ENCODE data around the gene TRAF3IP3.
"Not testable (repeated sequence)": the region's sequence is repeated elsewhere in the genome, so short reads cannot be mapped to it uniquely, and the experiment has no call there.

TRAF3IP3 gene

DNA sequence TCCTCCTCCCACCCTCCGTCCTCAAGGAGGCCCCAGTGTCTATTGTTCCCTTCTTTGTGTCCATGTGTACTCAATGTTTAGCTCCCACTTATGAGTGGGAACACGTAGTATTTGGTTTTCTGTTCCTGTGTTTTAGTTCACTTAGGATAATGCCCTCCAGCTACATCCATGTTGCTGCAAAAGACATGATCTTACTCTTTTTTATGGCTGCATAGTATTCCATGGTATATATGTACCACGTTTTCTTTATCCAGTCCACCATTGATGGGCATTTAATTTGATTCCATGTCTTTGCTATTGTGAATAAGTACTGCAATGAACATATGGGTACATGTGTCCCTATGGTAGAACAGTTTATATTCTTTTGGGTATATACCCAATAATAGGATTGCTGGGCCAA, 37.9 kb downstream of the TRAF3IP3 start:
- not testable (repeated sequence) for H2BK12ac ChIP-seq (ENCODE audit: low read length); H3K9me3 ChIP-seq (ENCODE audit: insufficient read depth, low read depth, low read length); H2BK120ac ChIP-seq (ENCODE audit: insufficient read depth, low read length, poor library complexity); H3K79me1 ChIP-seq (ENCODE audit: low read length); H3K27me3 ChIP-seq (ENCODE audit: insufficient read depth, low read length); DNase-seq; H3K14ac ChIP-seq (ENCODE audit: low read length); H3K23ac ChIP-seq (ENCODE audit: low read length); H3K4me2 ChIP-seq (ENCODE audit: low read length); H2BK5ac ChIP-seq (ENCODE audit: low read depth, low read length, poor library complexity); H3K79me2 ChIP-seq (ENCODE audit: control insufficient read depth, insufficient read depth, low read length, poor library complexity); H3K18ac ChIP-seq (ENCODE audit: low read length); H3K4me1 ChIP-seq (ENCODE audit: control insufficient read depth in 1 of 2, insufficient read depth in 2 of 2, low read length in 2 of 2); H4K91ac ChIP-seq (ENCODE audit: low read depth, low read length); H3K4me3 ChIP-seq (ENCODE audit: low read depth, low read length); H3K27ac ChIP-seq (ENCODE audit: low read depth, low read length); H4K12ac ChIP-seq (ENCODE audit: low read depth, low read length); H2AFZ ChIP-seq (ENCODE audit: insufficient read depth, low read length, poor library complexity); H2AK5ac ChIP-seq (ENCODE audit: low read length); H3K4ac ChIP-seq (ENCODE audit: low read depth, low read length); H3K9ac ChIP-seq (ENCODE audit: low read length); H4K8ac ChIP-seq (ENCODE audit: low read depth, low read length)
- WGBS (ENCODE audit: extremely low coverage, insufficient coverage, insufficient read length) = no CpG with 5 or more reads among the region's 3 CpGs
- peaks cover 27 to 40% of the 10 kb centered on the region in 2 experiments for H3K36me3 ChIP-seq (ENCODE audit: control insufficient read depth in 1 of 2, insufficient read depth in 2 of 2, low read length in 2 of 2)

- Histone ChIP-seq H4K12ac (ENCODE audit: low read depth, low read length) (no peak overlapping the region), H2BK5ac (ENCODE audit: low read depth, low read length, poor library complexity) (no peak overlapping the region), H3K79me2 (ENCODE audit: control insufficient read depth, insufficient read depth, low read length, poor library complexity) (no peaks in the 10 kb centered on the region), H4K91ac (ENCODE audit: low read depth, low read length) (no peak overlapping the region), H3K9me3 (ENCODE audit: insufficient read depth, low read depth, low read length) (no peaks in the 10 kb centered on the region), H3K9ac (ENCODE audit: low read length) (no peak overlapping the region), H2AK5ac (ENCODE audit: low read length) (no peak overlapping the region), H3K18ac (ENCODE audit: low read length) (peak overlapping the region; percentile 40), H2BK12ac (ENCODE audit: low read length) (no peak overlapping the region), H3K4me2 (ENCODE audit: low read length) (no peak overlapping the region), H3K36me3 (ENCODE audit: control insufficient read depth in 1 of 2, insufficient read depth in 2 of 2, low read length in 2 of 2) (peaks cover 20 to 22% of the 10 kb centered on the region in 2 experiments), H3K4me1 (ENCODE audit: control insufficient read depth in 1 of 2, insufficient read depth in 2 of 2, low read length in 2 of 2) (no peaks in the 10 kb centered on the region), H3K4ac (ENCODE audit: low read depth, low read length) (peak overlapping the region; percentile 58), H3K14ac (ENCODE audit: low read length) (no peak overlapping the region), H3K23ac (ENCODE audit: low read length) (no peak overlapping the region), H3K79me1 (ENCODE audit: low read length) (no peaks in the 10 kb centered on the region), H2BK120ac (ENCODE audit: insufficient read depth, low read length, poor library complexity) (no peak overlapping the region), H3K4me3 (ENCODE audit: low read depth, low read length) (no peak overlapping the region), H3K27ac (ENCODE audit: low read depth, low read length) (no peak overlapping the region), H3K27me3 (ENCODE audit: insufficient read depth, low read length) (no peaks in the 10 kb centered on the region), H4K8ac (ENCODE audit: low read depth, low read length) (no peak overlapping the region), H2AFZ (ENCODE audit: insufficient read depth, low read length, poor library complexity) (no peak overlapping the region)
- no peak for DNase-seq
- no CpG with 5 or more reads among the region's 9 CpGs for WGBS (ENCODE audit: extremely low coverage, insufficient coverage, insufficient read length)
These were observed 42.3 kb downstream of the TRAF3IP3 start for GRCh38 chr1:209797978-209798639.

DNA sequence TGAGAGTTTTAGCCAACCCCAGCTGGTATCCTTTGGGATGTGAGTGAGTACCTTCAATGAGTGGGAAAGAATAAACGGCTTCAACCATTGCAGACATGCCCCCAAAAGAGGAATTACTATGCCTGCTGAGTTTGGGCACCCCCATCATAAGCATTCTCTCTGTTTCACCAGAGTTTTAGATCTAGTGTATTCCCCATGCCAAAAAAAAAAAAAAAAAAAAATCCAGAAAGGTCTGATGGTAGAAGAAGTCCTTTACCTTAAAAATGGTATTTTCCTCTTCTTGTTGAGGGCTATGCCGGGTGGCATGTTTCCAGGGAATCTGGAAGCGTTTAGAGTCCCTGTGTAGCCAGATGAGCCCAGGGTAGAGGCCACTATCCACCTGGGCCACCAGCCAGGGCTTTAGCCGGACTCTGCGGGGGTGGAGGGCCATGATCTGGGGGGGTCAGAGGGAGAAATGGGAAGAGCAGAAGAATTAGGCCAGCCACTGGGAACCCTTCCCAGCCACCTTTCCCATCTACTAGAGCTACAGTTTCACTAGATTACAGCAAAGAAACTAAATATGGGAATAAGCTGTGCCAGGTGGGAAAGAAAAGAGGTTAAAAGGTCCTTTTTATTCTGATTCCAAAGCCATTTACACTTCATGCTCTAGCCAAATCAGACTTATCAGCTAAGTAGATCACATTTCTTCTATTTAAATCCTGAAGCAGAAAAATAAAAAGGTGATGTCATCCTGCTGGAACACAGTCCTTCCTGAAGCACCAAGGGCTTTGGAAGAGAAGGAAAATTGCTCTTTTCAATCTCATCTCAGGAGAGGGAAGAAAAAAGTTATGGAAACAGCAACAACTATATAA, 45.4 kb downstream of the TRAF3IP3 start:
- Histone ChIP-seq H3K14ac (ENCODE audit: low read length) (no peak overlapping the region), H3K4me3 (ENCODE audit: low read depth, low read length) (no peak overlapping the region), H3K18ac (ENCODE audit: low read length) (no peak overlapping the region), H3K27ac (ENCODE audit: low read depth, low read length) (no peak overlapping the region), H3K79me1 (ENCODE audit: low read length) (peaks cover 6% of the 10 kb centered on the region), H3K23ac (ENCODE audit: low read length) (no peak overlapping the region), H3K4me2 (ENCODE audit: low read length) (no peak overlapping the region), H4K8ac (ENCODE audit: low read depth, low read length) (no peak overlapping the region), H4K91ac (ENCODE audit: low read depth, low read length) (no peak overlapping the region), H3K4ac (ENCODE audit: low read depth, low read length) (no peak overlapping the region), H3K4me1 (ENCODE audit: control insufficient read depth in 1 of 2, insufficient read depth in 2 of 2, low read length in 2 of 2) (peaks cover 11 to 15% of the 10 kb centered on the region in 2 experiments), H2BK5ac (ENCODE audit: low read depth, low read length, poor library complexity) (no peak overlapping the region), H3K9me3 (ENCODE audit: insufficient read depth, low read depth, low read length) (no peaks in the 10 kb centered on the region), H2AK5ac (ENCODE audit: low read length) (no peak overlapping the region), H3K9ac (ENCODE audit: low read length) (no peak overlapping the region), H3K36me3 (ENCODE audit: control insufficient read depth in 1 of 2, insufficient read depth in 2 of 2, low read length in 2 of 2) (peaks cover 8 to 15% of the 10 kb centered on the region in 2 experiments), H4K12ac (ENCODE audit: low read depth, low read length) (no peak overlapping the region), H2BK12ac (ENCODE audit: low read length) (no peak overlapping the region), H3K79me2 (ENCODE audit: control insufficient read depth, insufficient read depth, low read length, poor library complexity) (peaks cover 14% of the 10 kb centered on the region), H2AFZ (ENCODE audit: insufficient read depth, low read length, poor library complexity) (no peak overlapping the region), H2BK120ac (ENCODE audit: insufficient read depth, low read length, poor library complexity) (no peak overlapping the region), H3K27me3 (ENCODE audit: insufficient read depth, low read length) (no peaks in the 10 kb centered on the region)
- WGBS (ENCODE audit: extremely low coverage, insufficient coverage, insufficient read length) = no CpG with 5 or more reads among the region's 5 CpGs
- DNase-seq = no peak

DNA sequence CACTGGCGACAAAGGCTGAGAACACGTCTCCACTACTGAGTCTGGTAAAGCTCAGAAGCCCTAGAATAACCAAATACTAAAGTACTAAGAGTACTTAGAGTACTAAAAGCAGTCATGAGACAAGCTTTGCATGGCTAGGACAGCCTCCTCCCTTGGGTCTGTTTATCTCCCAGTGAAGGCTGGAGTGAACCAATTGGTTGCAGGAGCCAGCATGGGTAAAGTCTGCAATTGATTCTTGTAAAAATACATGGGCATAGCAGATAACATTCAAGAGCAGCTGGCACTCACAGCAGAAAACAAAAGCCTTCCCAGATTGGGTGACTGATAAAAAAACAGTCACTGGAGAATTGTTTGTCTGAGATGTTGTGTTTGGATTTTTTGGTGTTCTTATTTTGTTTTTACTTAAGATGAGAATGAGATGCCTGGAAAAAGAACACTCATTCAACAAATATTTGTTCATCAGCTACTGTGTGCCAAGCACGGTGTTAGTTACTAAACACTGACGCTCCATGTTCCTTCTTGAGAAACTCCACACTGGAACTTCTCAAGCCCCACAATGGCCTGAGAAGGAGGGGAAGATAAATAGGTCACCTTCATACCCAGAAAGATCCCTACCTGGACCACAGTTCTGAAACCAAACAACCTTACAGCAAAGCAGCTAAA, 46.4 kb downstream of the TRAF3IP3 start:
- H3K79me1 ChIP-seq (ENCODE audit: low read length) = peaks cover 7% of the 10 kb centered on the region
- no peak overlapping the region for H3K18ac ChIP-seq (ENCODE audit: low read length)
- no peaks in the 10 kb centered on the region for H3K9me3 ChIP-seq (ENCODE audit: insufficient read depth, low read depth, low read length)
- no peak overlapping the region for H4K12ac ChIP-seq (ENCODE audit: low read depth, low read length)
- H2BK120ac ChIP-seq (ENCODE audit: insufficient read depth, low read length, poor library complexity) = no peak overlapping the region
- H3K14ac ChIP-seq (ENCODE audit: low read length) = no peak overlapping the region
- H3K4ac ChIP-seq (ENCODE audit: low read depth, low read length) = no peak overlapping the region
- H3K36me3 ChIP-seq (ENCODE audit: control insufficient read depth in 1 of 2, insufficient read depth in 2 of 2, low read length in 2 of 2) = peaks cover 3 to 12% of the 10 kb centered on the region in 2 experiments
- H3K4me2 ChIP-seq (ENCODE audit: low read length) = no peak overlapping the region
- no peak overlapping the region for H4K91ac ChIP-seq (ENCODE audit: low read depth, low read length)
- no peak overlapping the region for H3K9ac ChIP-seq (ENCODE audit: low read length)
- WGBS (ENCODE audit: extremely low coverage, insufficient coverage, insufficient read length) = no CpG with 5 or more reads among the region's 4 CpGs
- no peak overlapping the region for H3K4me3 ChIP-seq (ENCODE audit: low read depth, low read length)
- H3K79me2 ChIP-seq (ENCODE audit: control insufficient read depth, insufficient read depth, low read length, poor library complexity) = peaks cover 14% of the 10 kb centered on the region
- H3K23ac ChIP-seq (ENCODE audit: low read length) = no peak overlapping the region
- no peak overlapping the region for H4K8ac ChIP-seq (ENCODE audit: low read depth, low read length)
- DNase-seq = peak in 1 of 2 donors; percentile 45
- H2AK5ac ChIP-seq (ENCODE audit: low read length) = no peak overlapping the region
- no peak overlapping the region for H2BK5ac ChIP-seq (ENCODE audit: low read depth, low read length, poor library complexity)
- H3K4me1 ChIP-seq (ENCODE audit: control insufficient read depth in 1 of 2, insufficient read depth in 2 of 2, low read length in 2 of 2) = peaks cover 11 to 18% of the 10 kb centered on the region in 2 experiments
- H2BK12ac ChIP-seq (ENCODE audit: low read length) = peak overlapping the region; percentile 23
- H2AFZ ChIP-seq (ENCODE audit: insufficient read depth, low read length, poor library complexity) = no peak overlapping the region
- H3K27me3 ChIP-seq (ENCODE audit: insufficient read depth, low read length) = no peaks in the 10 kb centered on the region
- H3K27ac ChIP-seq (ENCODE audit: low read depth, low read length) = no peak overlapping the region
